GM12878 (cell line): Measurements from ENCODE around the gene CYSRT1. TPM values are rescaled to one million over a fixed set of nuclear protein-coding genes. Genes with fewer than 3 reads are reported as not detected.

ENCODE experiments used
- ATAC-seq: fragments of 200-7000 bp; cut with Tn5 transposase; 3 replicates; pipeline ENCODE4 v1.9.1; 2020; ENCODE audit warnings: mild to moderate bottlenecking, moderate library complexity
- BruUV-seq: library from RNA; stranded (reverse); fragments of 400-500 nt; replicated peaks from 2 replicates; lab custom pipeline; 2021; lab: Mats Ljungman, UMichigan
- CTCF ChIA-PET: fragments of 300-600 bp; sonication (Branson Sonifier 250); formaldehyde crosslinking; extraction: SDS; loops from one replicate; lab custom pipeline; 2021; ENCODE audit warnings: inconsistent platforms; lab: Yijun Ruan, JAX
- POLR2A ChIA-PET: fragments of 350-600 bp; formaldehyde crosslinking; extraction: SDS; loops from one replicate; lab custom pipeline; 2021; ENCODE audit warnings: inconsistent platforms; lab: Charles Lee
- RAD21 ChIA-PET: fragments of 300-600 bp; sonication (Branson Sonifier 250); formaldehyde crosslinking; loops from one replicate; lab custom pipeline; 2023; ENCODE audit warnings: antibody characterized with exemption; ENCODE audit not compliant: unreplicated experiment; lab: Charles Lee
- SMC1A ChIA-PET: fragments of 300-600 bp; sonication (Branson Sonifier 250); formaldehyde crosslinking; loops from one replicate; lab custom pipeline; 2023; ENCODE audit not compliant: unreplicated experiment, uncharacterized antibody; lab: Charles Lee
- DNase-seq: peaks from one replicate; pipeline ENCODE4 v3.0.0-alpha.2; 2011; ENCODE audit warnings: low read depth, low spot score
- FAIRE-seq: peaks from 3 replicates; lab custom pipeline; 2011; peaks lifted over from hg19 to GRCh38; lab: Jason Lieb, UNC
- H2AFZ ChIP-seq: 2 replicates; pipeline ENCODE4 v1.6.0; 2011; ENCODE audit warnings: low read depth, low read length, control low read depth; ENCODE audit not compliant: control insufficient read depth
- H3K27ac ChIP-seq: 2 replicates; pipeline ENCODE4 v1.5.1; 2011; ENCODE audit warnings: control low read depth; ENCODE audit not compliant: control insufficient read depth, insufficient read depth
- H3K27me3 ChIP-seq, 2 experiments: replicated peaks in 1 of 2; 2 replicates each; pipeline versions ENCODE4 v1.6.0 to v1.6.1; 2011; ENCODE audit warnings: low read length in 1 of 2; ENCODE audit not compliant: control insufficient read depth in 2 of 2, insufficient read depth in 2 of 2
- H3K36me3 ChIP-seq, 2 experiments: 2 replicates each; pipeline ENCODE4 v1.5.1; 2011; ENCODE audit warnings: low read length in 1 of 2; ENCODE audit not compliant: control insufficient read depth in 2 of 2, insufficient read depth in 2 of 2
- H3K4me1 ChIP-seq: 2 replicates; pipeline ENCODE4 v1.6.1; 2011; ENCODE audit warnings: mild to moderate bottlenecking, low read length, moderate library complexity, mixed read lengths; ENCODE audit not compliant: control insufficient read depth, insufficient read depth
- H3K4me2 ChIP-seq: 2 replicates; pipeline ENCODE4 v1.6.0; 2011; ENCODE audit warnings: control low read depth; ENCODE audit not compliant: control insufficient read depth, insufficient read depth
- H3K4me3 ChIP-seq: fragments of 200-600 bp; sonication (generic); 2 replicates; pipeline ENCODE4 v1.5.1; 2016
- H3K79me2 ChIP-seq: 2 replicates; pipeline ENCODE4 v1.6.0; 2011; ENCODE audit warnings: low read length; ENCODE audit not compliant: control insufficient read depth, insufficient read depth
- H3K9ac ChIP-seq: 2 replicates; pipeline ENCODE4 v1.8.0; 2011; ENCODE audit warnings: low read length, control low read depth, mixed read lengths; ENCODE audit not compliant: control insufficient read depth, insufficient read depth
- H3K9me3 ChIP-seq: replicated peaks from 3 replicates; pipeline ENCODE4 v1.5.1; 2011; ENCODE audit warnings: mild to moderate bottlenecking, low read length; ENCODE audit not compliant: control insufficient read depth, insufficient read depth
- H4K20me1 ChIP-seq: 2 replicates; pipeline ENCODE4 v1.6.0; 2011; ENCODE audit not compliant: control insufficient read depth, insufficient read depth
- ATF7 ChIP-seq: fragments of 450-650 bp; IDR thresholded peaks from 2 replicates; pipeline ENCODE4 v1.6.1; 2016; ENCODE audit warnings: low read depth, mild to moderate bottlenecking
- BMI1 ChIP-seq: fragments of 450-650 bp; IDR thresholded peaks from 2 replicates; pipeline ENCODE4 v1.6.1; 2016; ENCODE audit warnings: mild to moderate bottlenecking, moderate library complexity, borderline replicate concordance
- LARP7 ChIP-seq: fragments of 450-650 bp; IDR thresholded peaks from 2 replicates; pipeline ENCODE4 v1.6.1; 2017; ENCODE audit warnings: mild to moderate bottlenecking
- MXI1 ChIP-seq: fragments of 150-350 bp; IDR thresholded peaks from 2 replicates; pipeline ENCODE4 v1.6.1; 2011; ENCODE audit warnings: low read depth, mild to moderate bottlenecking, inconsistent platforms, low read length, improper control_type of control experiment
- PAX8 ChIP-seq: fragments of 450-650 bp; IDR thresholded peaks from 2 replicates; pipeline ENCODE4 v1.6.1; 2017; ENCODE audit warnings: mild to moderate bottlenecking, moderate library complexity
- POLR2AphosphoS2 ChIP-seq: IDR thresholded peaks from 2 replicates; pipeline ENCODE4 v1.6.1; 2011; ENCODE audit warnings: low read depth, mild to moderate bottlenecking, low read length, improper control_type of control experiment, moderate library complexity
- RB1 ChIP-seq: fragments of 450-650 bp; formaldehyde crosslinking; IDR thresholded peaks from 2 replicates; pipeline ENCODE4 v1.6.1; 2017; ENCODE audit warnings: mild to moderate bottlenecking, borderline replicate concordance
- RFX5 ChIP-seq: IDR thresholded peaks from 2 replicates; pipeline ENCODE4 v1.6.1; 2011; ENCODE audit warnings: low read depth, low read length, improper control_type of control experiment
- RUNX3 ChIP-seq: IDR thresholded peaks from 2 replicates; pipeline ENCODE4 v1.6.1; 2012; ENCODE audit warnings: low read length, inconsistent platforms
- SREBF1 ChIP-seq: IDR thresholded peaks from 2 replicates; pipeline ENCODE4 v1.6.1; 2012; ENCODE audit warnings: mild to moderate bottlenecking, low read length
- WRNIP1 ChIP-seq: IDR thresholded peaks from 2 replicates; pipeline ENCODE4 v1.6.1; 2011; ENCODE audit warnings: low read depth, low read length, improper control_type of control experiment, borderline replicate concordance
- ZNF207 ChIP-seq: fragments of 450-650 bp; IDR thresholded peaks from 2 replicates; pipeline ENCODE4 v1.6.1; 2014; ENCODE audit warnings: antibody characterized with exemption, mild to moderate bottlenecking, borderline replicate concordance
- ZNF217 ChIP-seq: fragments of 450-650 bp; IDR thresholded peaks from 2 replicates; pipeline ENCODE4 v1.6.1; 2017; ENCODE audit warnings: antibody characterized with exemption, mild to moderate bottlenecking
- WGBS: methylation state at CpG from one replicate; pipeline ENCODE4 v1.1.6; 2016; ENCODE audit warnings: low lambda C conversion rate; ENCODE audit not compliant: insufficient replicate concordance, insufficient coverage; ENCODE audit errors: missing lambda C conversion rate; 5-methylcytosine and 5-hydroxymethylcytosine counted together
- in situ Hi-C: fragments of 300-500 bp; cut with MboI; formaldehyde crosslinking; loops from 9 replicates; pipeline ENCODE4 v1.14.3; 2018; ENCODE audit warnings: mixed read lengths
- intact Hi-C: fragments of 100-400 bp; cut with micrococcal nuclease; formaldehyde crosslinking; loops from one replicate; pipeline ENCODE4 v1.14.2; 2022; ENCODE audit not compliant: unreplicated experiment
- polyA plus RNA-seq, 11 experiments: library from polyadenylated mRNA; depleted of rRNA in 4 of 11; unstranded in 6 of 11; stranded (reverse) in 5 of 11; fragments of >200 nt; fragmentation: Nextera tagmentation in 4 of 11; fragmentation: Illumina TruSeq in 1 of 11; extraction: Ambion mirVana in 4 of 11; extraction: Trizol in 1 of 11; gene quantifications; 1 replicate in 1 of 11; 2 replicates in 10 of 11; pipeline versions ENCODE4 v1.2.1 to v1.2.3, GENCODE V29; 2011 to 2016; ENCODE audit warnings: inconsistent platforms in 2 of 11, missing spikeins in 2 of 11, low read depth in 1 of 11
- total RNA-seq, 4 experiments: library from RNA; depleted of rRNA in 3 of 4; stranded (reverse); fragments of >200 nt in 3 of 4; fragmentation: Illumina TruSeq in 1 of 4; extraction: Trizol in 1 of 4; gene quantifications; 2 replicates each; pipeline versions ENCODE4 v1.2.1 to v1.2.3, GENCODE V29; 2013 to 2021
- TF ChIP-seq, protein P1 (sequence below): fragments of 150-350 bp; IDR thresholded peaks from 2 replicates; pipeline ENCODE4 v1.6.1; 2014; ENCODE audit warnings: mild to moderate bottlenecking, low read depth, low read length
- TF ChIP-seq, protein P2 (sequence below): fragments of 450-650 bp; IDR thresholded peaks from 2 replicates; pipeline ENCODE4 v1.6.1; 2017; ENCODE audit warnings: antibody characterized with exemption, mild to moderate bottlenecking, moderate library complexity
- TF ChIP-seq, protein P3 (sequence below): IDR thresholded peaks from 2 replicates; pipeline ENCODE4 v1.6.1; 2011; ENCODE audit warnings: low read depth, low read length, improper control_type of control experiment, borderline replicate concordance

Gene CYSRT1
- total and polyA plus RNA-seq, 10 of the 15 experiments (the other 5 are each of a cell fraction or from before 2014, with no cell fraction given), result 0.24 to 3.6 (median 0.97) TPM; not detected in 1

DNA sequence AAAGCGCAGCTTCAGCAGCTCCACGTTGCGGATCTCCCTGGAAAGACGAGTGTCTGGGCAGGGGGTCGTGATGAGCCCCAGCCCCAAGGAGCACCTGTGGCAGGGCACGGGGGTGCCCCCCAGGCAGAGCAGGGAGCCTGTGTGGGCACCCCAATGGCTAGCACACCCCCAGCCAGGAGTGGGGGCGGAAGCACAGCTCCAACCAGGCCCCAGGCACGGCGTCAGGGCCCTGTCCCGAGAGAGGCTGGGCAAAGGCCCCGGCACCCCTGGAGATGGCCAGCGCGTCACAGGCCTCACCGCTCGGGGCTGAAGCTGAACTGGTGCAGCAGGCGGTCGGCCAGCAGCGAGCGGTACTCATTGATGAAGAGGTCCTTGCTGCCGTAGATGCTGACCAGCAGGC lies 44.5 kb upstream of the CYSRT1 start:
- Histone ChIP-seq H3K27me3 (no peaks in the 10 kb centered on the region), H3K4me2 (no peak overlapping the region), H3K27ac (no peak overlapping the region), H3K9ac (no peak overlapping the region), H2AFZ (no peak overlapping the region), H3K36me3 (peaks cover 7 to 28% of the 10 kb centered on the region in 2 experiments), H3K4me3 (no peak overlapping the region), H3K4me1 (no peaks in the 10 kb centered on the region), H3K79me2 (no peaks in the 10 kb centered on the region), H3K9me3 (no peaks in the 10 kb centered on the region), H4K20me1 (no peaks in the 10 kb centered on the region)
- ChIA-PET CTCF (no interaction called here), RAD21 (interaction anchor here (0.5 kb wide), 1 partner anchor 53 kb away, joined by 3 read pairs; no protein-coding TSS in a partner anchor), POLR2A (no interaction called here), SMC1A (interaction anchor here (0.9 kb wide), 1 partner anchor 9 kb away, joined by 3 read pairs; no protein-coding TSS in a partner anchor)
- DNase-seq (no peak), ATAC-seq (no peak), FAIRE-seq (no peak)
- intact Hi-C loops (no loop called here), in situ Hi-C loops (no loop called here)
- no TSS peak for BruUV-seq
- 92% methylated on average over 16 of the region's 20 CpGs for WGBS
- no peak for TF ChIP-seq LARP7
- TF ChIP-seq, protein P1, sequence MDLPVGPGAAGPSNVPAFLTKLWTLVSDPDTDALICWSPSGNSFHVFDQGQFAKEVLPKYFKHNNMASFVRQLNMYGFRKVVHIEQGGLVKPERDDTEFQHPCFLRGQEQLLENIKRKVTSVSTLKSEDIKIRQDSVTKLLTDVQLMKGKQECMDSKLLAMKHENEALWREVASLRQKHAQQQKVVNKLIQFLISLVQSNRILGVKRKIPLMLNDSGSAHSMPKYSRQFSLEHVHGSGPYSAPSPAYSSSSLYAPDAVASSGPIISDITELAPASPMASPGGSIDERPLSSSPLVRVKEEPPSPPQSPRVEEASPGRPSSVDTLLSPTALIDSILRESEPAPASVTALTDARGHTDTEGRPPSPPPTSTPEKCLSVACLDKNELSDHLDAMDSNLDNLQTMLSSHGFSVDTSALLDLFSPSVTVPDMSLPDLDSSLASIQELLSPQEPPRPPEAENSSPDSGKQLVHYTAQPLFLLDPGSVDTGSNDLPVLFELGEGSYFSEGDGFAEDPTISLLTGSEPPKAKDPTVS, result no peak
- TF ChIP-seq RFX5, result no peak
- TF ChIP-seq SREBF1, result no peak
- TF ChIP-seq POLR2AphosphoS2, result no peak
- TF ChIP-seq ZNF207, result no peak
- TF ChIP-seq ZNF217, result no peak
- TF ChIP-seq, protein P2, sequence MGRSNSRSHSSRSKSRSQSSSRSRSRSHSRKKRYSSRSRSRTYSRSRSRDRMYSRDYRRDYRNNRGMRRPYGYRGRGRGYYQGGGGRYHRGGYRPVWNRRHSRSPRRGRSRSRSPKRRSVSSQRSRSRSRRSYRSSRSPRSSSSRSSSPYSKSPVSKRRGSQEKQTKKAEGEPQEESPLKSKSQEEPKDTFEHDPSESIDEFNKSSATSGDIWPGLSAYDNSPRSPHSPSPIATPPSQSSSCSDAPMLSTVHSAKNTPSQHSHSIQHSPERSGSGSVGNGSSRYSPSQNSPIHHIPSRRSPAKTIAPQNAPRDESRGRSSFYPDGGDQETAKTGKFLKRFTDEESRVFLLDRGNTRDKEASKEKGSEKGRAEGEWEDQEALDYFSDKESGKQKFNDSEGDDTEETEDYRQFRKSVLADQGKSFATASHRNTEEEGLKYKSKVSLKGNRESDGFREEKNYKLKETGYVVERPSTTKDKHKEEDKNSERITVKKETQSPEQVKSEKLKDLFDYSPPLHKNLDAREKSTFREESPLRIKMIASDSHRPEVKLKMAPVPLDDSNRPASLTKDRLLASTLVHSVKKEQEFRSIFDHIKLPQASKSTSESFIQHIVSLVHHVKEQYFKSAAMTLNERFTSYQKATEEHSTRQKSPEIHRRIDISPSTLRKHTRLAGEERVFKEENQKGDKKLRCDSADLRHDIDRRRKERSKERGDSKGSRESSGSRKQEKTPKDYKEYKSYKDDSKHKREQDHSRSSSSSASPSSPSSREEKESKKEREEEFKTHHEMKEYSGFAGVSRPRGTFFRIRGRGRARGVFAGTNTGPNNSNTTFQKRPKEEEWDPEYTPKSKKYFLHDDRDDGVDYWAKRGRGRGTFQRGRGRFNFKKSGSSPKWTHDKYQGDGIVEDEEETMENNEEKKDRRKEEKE, result no peak
- TF ChIP-seq, protein P3, sequence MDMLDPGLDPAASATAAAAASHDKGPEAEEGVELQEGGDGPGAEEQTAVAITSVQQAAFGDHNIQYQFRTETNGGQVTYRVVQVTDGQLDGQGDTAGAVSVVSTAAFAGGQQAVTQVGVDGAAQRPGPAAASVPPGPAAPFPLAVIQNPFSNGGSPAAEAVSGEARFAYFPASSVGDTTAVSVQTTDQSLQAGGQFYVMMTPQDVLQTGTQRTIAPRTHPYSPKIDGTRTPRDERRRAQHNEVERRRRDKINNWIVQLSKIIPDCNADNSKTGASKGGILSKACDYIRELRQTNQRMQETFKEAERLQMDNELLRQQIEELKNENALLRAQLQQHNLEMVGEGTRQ, result no peak
- TF ChIP-seq PAX8, result no peak
- no peak for TF ChIP-seq ATF7
- TF ChIP-seq RB1, result no peak
- TF ChIP-seq MXI1, result no peak
- TF ChIP-seq RUNX3, result no peak
- TF ChIP-seq BMI1, result no peak
- TF ChIP-seq WRNIP1, result no peak
